TTC549 (cell line): ENCODE results near the gene P2RY14.
"Not testable (repeated sequence)": the region's sequence is repeated elsewhere in the genome, so short reads cannot be mapped to it uniquely, and the experiment has no call there.

Source experiments
- FAIRE-seq: peaks from 2 replicates; lab custom pipeline; 2012; peaks lifted over from hg19 to GRCh38; lab: Jason Lieb, UNC

Gene P2RY14

GRCh38 chr3:151256749-151257148 is 21.6 kb downstream of the P2RY14 start:
- no peak for FAIRE-seq

- FAIRE-seq, result no peak
These were observed 29.5 kb downstream of the P2RY14 start for GRCh38 chr3:151248772-151249337.

- not testable (repeated sequence) for FAIRE-seq
These were observed 36.3 kb downstream of the P2RY14 start for GRCh38 chr3:151242006-151242405.

- no peak for FAIRE-seq
These were observed 41.6 kb downstream of the P2RY14 start for GRCh38 chr3:151236736-151237135.

- FAIRE-seq, result no peak
These were observed 42.0 kb downstream of the P2RY14 start for GRCh38 chr3:151236316-151236715.

GRCh38 chr3:151234825-151235224 is 43.5 kb downstream of the P2RY14 start:
- FAIRE-seq, result no peak

- no peak for FAIRE-seq
These were observed 45.4 kb downstream of the P2RY14 start for GRCh38 chr3:151232991-151233390.

GRCh38 chr3:151232403-151232802 is 45.9 kb downstream of the P2RY14 start:
- not testable (repeated sequence) for FAIRE-seq

GRCh38 chr3:151230646-151231045 is 47.7 kb downstream of the P2RY14 start:
- no peak for FAIRE-seq

- no peak for FAIRE-seq
These were observed 49.7 kb downstream of the P2RY14 start for GRCh38 chr3:151228666-151229040.

- peak; percentile 69 for FAIRE-seq
These were observed 50.3 kb downstream of the P2RY14 start for GRCh38 chr3:151227807-151228665.

GRCh38 chr3:151227266-151227806 is 51.0 kb downstream of the P2RY14 start:
- no peak for FAIRE-seq

GRCh38 chr3:151226825-151227224 is 51.5 kb downstream of the P2RY14 start:
- no peak for FAIRE-seq

- no peak for FAIRE-seq
These were observed 52.2 kb downstream of the P2RY14 start for GRCh38 chr3:151226088-151226563.

- no peak for FAIRE-seq
These were observed 53.0 kb downstream of the P2RY14 start for GRCh38 chr3:151225040-151225975.

GRCh38 chr3:151224268-151224866 is 54.0 kb downstream of the P2RY14 start:
- FAIRE-seq, result no peak

GRCh38 chr3:151219056-151219455 is 59.3 kb downstream of the P2RY14 start:
- FAIRE-seq, result no peak

GRCh38 chr3:151218136-151218535 is 60.2 kb downstream of the P2RY14 start:
- no peak for FAIRE-seq

GRCh38 chr3:151216641-151217607 is 61.4 kb downstream of the P2RY14 start:
- no peak for FAIRE-seq

GRCh38 chr3:151214459-151214858 is 63.9 kb downstream of the P2RY14 start:
- no peak for FAIRE-seq

- FAIRE-seq, result no peak
These were observed 64.5 kb downstream of the P2RY14 start for GRCh38 chr3:151213881-151214280.
